Measurements from ENCODE around the gene KLHL8.
A peak's percentile ranks its signal among the peaks of the same experiment; 100 is the strongest.

KLHL8 gene

GRCh38 chr4:87117051-87117731 is 103.2 kb downstream of the KLHL8 start:
- DNase-seq (ENCODE audit: insufficient read length, low spot score) (no peak), FAIRE-seq (no peak)
- TF ChIP-seq CTCF (IDR thresholded peaks at IDR 0.05; ENCODE audit: insufficient read depth, missing control alignments): no peak

- no peak for DNase-seq (ENCODE audit: insufficient read length, low spot score)
- FAIRE-seq: no peak
- TF ChIP-seq CTCF (IDR thresholded peaks at IDR 0.05; ENCODE audit: insufficient read depth, missing control alignments): no peak
Measured at GRCh38 chr4:87116231-87116630, 104.2 kb downstream of the KLHL8 start.

- TF ChIP-seq CTCF (IDR thresholded peaks at IDR 0.05; ENCODE audit: insufficient read depth, missing control alignments): no peak
- DNase-seq (ENCODE audit: insufficient read length, low spot score) (no peak), FAIRE-seq (no peak)
Measured at GRCh38 chr4:87114245-87115062, 106.0 kb downstream of the KLHL8 start.

- DNase-seq (ENCODE audit: insufficient read length, low spot score) (no peak), FAIRE-seq (peak; percentile 16)
- TF ChIP-seq CTCF (IDR thresholded peaks at IDR 0.05; ENCODE audit: insufficient read depth, missing control alignments): no peak
Measured at GRCh38 chr4:87112063-87112462, 108.4 kb downstream of the KLHL8 start.
